GM21526 (cell line): ENCODE data around the gene NCLN.

ENCODE experiments used
- ATAC-seq: cut with Tn5 transposase; IDR thresholded peaks from one replicate; pipeline ENCODE4 v1.9.1; 2021; ENCODE audit warnings: moderate library complexity; ENCODE audit not compliant: unreplicated experiment, low FRiP score

Gene NCLN

GRCh38 chr19:3251229-3251628 is 65.5 kb downstream of the NCLN start:
- no peak for ATAC-seq

- ATAC-seq = no peak
Measured at GRCh38 chr19:3252650-3253049, 66.9 kb downstream of the NCLN start.

- ATAC-seq = no peak
Measured at GRCh38 chr19:3253270-3253669, 67.5 kb downstream of the NCLN start.

- no peak for ATAC-seq
Measured at GRCh38 chr19:3254520-3254919, 68.8 kb downstream of the NCLN start.

- no peak for ATAC-seq
Measured at GRCh38 chr19:3257071-3257470, 71.3 kb downstream of the NCLN start.
